ENCODE measurements around the gene ZBTB5. TPM values are rescaled to one million over a fixed set of nuclear protein-coding genes. Genes with fewer than 3 reads are reported as not detected.

Gene ZBTB5
- total RNA-seq, 4 donors from 2014 or later, result 15.0 to 23.3 (median 20.5) TPM

GRCh38 chr9:37503736-37504135 lies 38.5 kb upstream of the ZBTB5 start:
- Histone ChIP-seq H3K27ac (peak overlapping the region in 3 of 4 donors; percentile 6 to 57 (median 6)), H3K27me3 (no peaks in the 10 kb centered on the region), H3K4me1 (peaks cover 0 to 8% (median 0%) of the 10 kb centered on the region in 3 donors), H3K4me3 (no peak overlapping the region), H3K36me3 (peaks cover 5 to 99% (median 35%) of the 10 kb centered on the region in 3 donors), H3K9me3 (no peaks in the 10 kb centered on the region)
- WGBS, 2 donors, result 58 to 85% methylated on average over 3 of the region's 3 CpGs
- TF ChIP-seq, protein P1, sequence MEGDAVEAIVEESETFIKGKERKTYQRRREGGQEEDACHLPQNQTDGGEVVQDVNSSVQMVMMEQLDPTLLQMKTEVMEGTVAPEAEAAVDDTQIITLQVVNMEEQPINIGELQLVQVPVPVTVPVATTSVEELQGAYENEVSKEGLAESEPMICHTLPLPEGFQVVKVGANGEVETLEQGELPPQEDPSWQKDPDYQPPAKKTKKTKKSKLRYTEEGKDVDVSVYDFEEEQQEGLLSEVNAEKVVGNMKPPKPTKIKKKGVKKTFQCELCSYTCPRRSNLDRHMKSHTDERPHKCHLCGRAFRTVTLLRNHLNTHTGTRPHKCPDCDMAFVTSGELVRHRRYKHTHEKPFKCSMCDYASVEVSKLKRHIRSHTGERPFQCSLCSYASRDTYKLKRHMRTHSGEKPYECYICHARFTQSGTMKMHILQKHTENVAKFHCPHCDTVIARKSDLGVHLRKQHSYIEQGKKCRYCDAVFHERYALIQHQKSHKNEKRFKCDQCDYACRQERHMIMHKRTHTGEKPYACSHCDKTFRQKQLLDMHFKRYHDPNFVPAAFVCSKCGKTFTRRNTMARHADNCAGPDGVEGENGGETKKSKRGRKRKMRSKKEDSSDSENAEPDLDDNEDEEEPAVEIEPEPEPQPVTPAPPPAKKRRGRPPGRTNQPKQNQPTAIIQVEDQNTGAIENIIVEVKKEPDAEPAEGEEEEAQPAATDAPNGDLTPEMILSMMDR (IDR thresholded peaks at IDR 0.05), result no peak
- TF ChIP-seq POLR2A (IDR thresholded peaks at IDR 0.05), result no peak
- DNase-seq, result no peak
- intact Hi-C loops (cut with DNase I), result no loop called here

DNA sequence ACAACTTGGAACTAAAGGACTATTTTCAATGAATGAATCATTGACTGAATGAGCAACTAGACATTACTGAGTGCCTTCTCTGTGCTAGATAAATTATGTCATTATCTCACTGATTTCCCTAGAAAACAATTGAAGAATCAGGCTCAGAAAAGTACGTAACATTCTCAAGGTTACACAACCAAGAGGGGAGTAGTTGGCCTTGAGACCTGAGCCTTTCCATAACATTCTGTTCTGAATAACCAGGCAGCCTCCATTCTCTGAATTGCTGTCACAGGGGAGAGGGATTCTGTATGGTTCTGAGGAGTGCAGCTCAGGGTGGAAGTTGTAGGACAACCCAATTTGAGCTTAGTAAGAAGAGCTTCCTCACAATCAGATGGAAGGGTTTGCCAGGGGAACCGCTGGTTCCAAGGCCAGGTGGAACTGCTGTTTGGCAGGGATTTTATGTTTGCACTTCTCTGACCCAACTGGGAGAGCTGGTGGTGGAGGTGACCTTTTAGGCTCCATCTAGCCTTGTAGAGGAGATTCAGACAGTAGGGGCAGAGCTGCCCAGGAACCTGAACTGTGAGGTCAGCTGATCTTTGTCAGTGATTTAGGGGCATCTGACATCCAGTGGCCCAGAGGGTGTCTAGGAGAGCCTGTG lies 36.8 kb upstream of the ZBTB5 start:
- Histone ChIP-seq H3K9me3 (no peaks in the 10 kb centered on the region), H3K4me1 (peaks cover 0 to 8% (median 0%) of the 10 kb centered on the region in 3 donors), H3K36me3 (peaks cover 14 to 99% (median 35%) of the 10 kb centered on the region in 3 donors), H3K27ac (no peak overlapping the region), H3K27me3 (no peaks in the 10 kb centered on the region), H3K4me3 (no peak overlapping the region)
- TF ChIP-seq POLR2A (IDR thresholded peaks at IDR 0.05), result no peak
- TF ChIP-seq, protein P1 (IDR thresholded peaks at IDR 0.05), result no peak
- DNase-seq, result no peak
- 64 to 82% methylated on average over 2 of the region's 2 CpGs for WGBS, 2 donors
- intact Hi-C loops (cut with DNase I), result no loop called here

DNA sequence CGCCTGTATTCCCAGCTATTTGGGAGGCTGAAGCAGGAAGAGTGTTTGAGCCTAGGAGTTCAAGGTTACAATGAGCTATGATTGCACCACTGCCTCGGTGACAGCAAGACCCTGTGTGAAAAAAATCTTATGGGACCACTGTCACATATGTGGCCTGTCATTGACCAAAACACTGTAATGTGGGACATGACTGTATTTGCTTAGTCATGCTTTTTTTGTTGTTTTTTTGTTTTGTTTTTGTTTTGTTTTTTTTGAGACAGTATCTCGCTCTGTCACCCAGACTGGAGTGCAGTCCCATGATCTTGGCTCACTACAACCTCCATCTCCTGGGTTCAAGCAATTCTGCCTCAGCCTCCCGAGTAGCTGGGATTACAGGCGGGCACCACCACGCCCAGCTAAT lies 34.0 kb upstream of the ZBTB5 start:
- Histone ChIP-seq H3K4me3 (no peak overlapping the region), H3K36me3 (peaks cover 25 to 100% (median 41%) of the 10 kb centered on the region in 3 donors), H3K4me1 (peaks cover 0 to 8% (median 0%) of the 10 kb centered on the region in 3 donors), H3K27me3 (no peaks in the 10 kb centered on the region), H3K27ac (no peak overlapping the region), H3K9me3 (no peaks in the 10 kb centered on the region)
- DNase-seq, result no peak
- TF ChIP-seq POLR2A (IDR thresholded peaks at IDR 0.05), result no peak
- TF ChIP-seq, protein P1 (IDR thresholded peaks at IDR 0.05), result no peak
- intact Hi-C loops (cut with DNase I), result no loop called here
- WGBS, 2 donors, result 79 to 86% methylated on average over 6 of the region's 6 CpGs

- TF ChIP-seq, protein P1 (IDR thresholded peaks at IDR 0.05), result no peak
- no peak for TF ChIP-seq POLR2A (IDR thresholded peaks at IDR 0.05)
- Histone ChIP-seq H3K4me3 (no peak overlapping the region), H3K4me1 (peaks cover 0 to 3% (median 0%) of the 10 kb centered on the region in 3 donors), H3K36me3 (peaks cover 30 to 100% (median 39%) of the 10 kb centered on the region in 3 donors), H3K27ac (no peak overlapping the region), H3K9me3 (no peaks in the 10 kb centered on the region), H3K27me3 (no peaks in the 10 kb centered on the region)
- 49 to 56% methylated on average over 3 of the region's 3 CpGs for WGBS, 2 donors
- intact Hi-C loops (cut with DNase I), result no loop called here
- DNase-seq, result no peak
Measured at GRCh38 chr9:37498457-37498856, 33.2 kb upstream of the ZBTB5 start.

- Histone ChIP-seq H3K4me3 (no peak overlapping the region), H3K9me3 (no peaks in the 10 kb centered on the region), H3K36me3 (peaks cover 33 to 100% (median 38%) of the 10 kb centered on the region in 3 donors), H3K4me1 (no peaks in the 10 kb centered on the region), H3K27me3 (no peaks in the 10 kb centered on the region), H3K27ac (no peak overlapping the region)
- DNase-seq, result no peak
- intact Hi-C loops (cut with DNase I), result no loop called here
- WGBS, 2 donors, result 89 to 95% methylated on average over 3 of the region's 3 CpGs
- TF ChIP-seq, protein P1 (IDR thresholded peaks at IDR 0.05), result no peak
- no peak for TF ChIP-seq POLR2A (IDR thresholded peaks at IDR 0.05)
Measured at GRCh38 chr9:37497320-37497719, 32.1 kb upstream of the ZBTB5 start.
